ENCODE results near the gene CEP78. TPM values are rescaled to one million over a fixed set of nuclear protein-coding genes. Genes with fewer than 3 reads are reported as not detected.

The CEP78 gene
- total RNA-seq, 2 donors from 2014 or later, result 5.6 to 9.6 TPM

DNA sequence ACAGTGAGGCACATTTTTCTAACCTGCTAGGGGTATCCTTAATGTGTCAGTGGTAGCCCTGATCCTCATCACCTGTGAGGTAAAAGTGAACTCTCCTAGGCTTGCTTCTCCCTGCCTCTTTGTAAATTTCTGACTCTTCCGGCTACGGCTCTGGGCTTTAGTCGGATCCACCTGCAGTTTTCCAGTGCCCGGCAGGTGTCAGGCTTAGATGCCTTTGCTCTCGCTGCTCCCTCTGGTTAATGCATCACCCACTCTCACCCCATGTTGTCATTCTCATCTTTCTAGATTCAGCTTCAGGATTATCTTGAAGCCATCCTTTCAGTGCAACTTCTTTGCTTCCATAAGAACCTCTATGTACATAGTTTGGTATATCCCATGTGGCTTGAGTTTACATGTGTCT lies 3.6 kb downstream of the CEP78 start:
- H3K27ac ChIP-seq, result no peak overlapping the region
- no peak for ATAC-seq
- H3K9me3 ChIP-seq, result no peaks in the 10 kb centered on the region
- peaks cover 15% of the 10 kb centered on the region for H3K4me1 ChIP-seq
- DNase-seq, result peak; percentile 53 to 70 (median 63)
- H3K27me3 ChIP-seq, result no peaks in the 10 kb centered on the region
- 27 to 35% methylated on average over 5 of the region's 5 CpGs for WGBS, 2 donors
- peaks cover 0 to 2% of the 10 kb centered on the region in 2 donors for H3K36me3 ChIP-seq (replicated peaks in 1 of 2; ENCODE audit: insufficient read depth in 1 of 2, low read depth in 2 of 2)
- H3K4me3 ChIP-seq, result no peak overlapping the region
- TF ChIP-seq POLR2A (IDR thresholded peaks at IDR 0.05), result no peak
- TF ChIP-seq, protein P1, sequence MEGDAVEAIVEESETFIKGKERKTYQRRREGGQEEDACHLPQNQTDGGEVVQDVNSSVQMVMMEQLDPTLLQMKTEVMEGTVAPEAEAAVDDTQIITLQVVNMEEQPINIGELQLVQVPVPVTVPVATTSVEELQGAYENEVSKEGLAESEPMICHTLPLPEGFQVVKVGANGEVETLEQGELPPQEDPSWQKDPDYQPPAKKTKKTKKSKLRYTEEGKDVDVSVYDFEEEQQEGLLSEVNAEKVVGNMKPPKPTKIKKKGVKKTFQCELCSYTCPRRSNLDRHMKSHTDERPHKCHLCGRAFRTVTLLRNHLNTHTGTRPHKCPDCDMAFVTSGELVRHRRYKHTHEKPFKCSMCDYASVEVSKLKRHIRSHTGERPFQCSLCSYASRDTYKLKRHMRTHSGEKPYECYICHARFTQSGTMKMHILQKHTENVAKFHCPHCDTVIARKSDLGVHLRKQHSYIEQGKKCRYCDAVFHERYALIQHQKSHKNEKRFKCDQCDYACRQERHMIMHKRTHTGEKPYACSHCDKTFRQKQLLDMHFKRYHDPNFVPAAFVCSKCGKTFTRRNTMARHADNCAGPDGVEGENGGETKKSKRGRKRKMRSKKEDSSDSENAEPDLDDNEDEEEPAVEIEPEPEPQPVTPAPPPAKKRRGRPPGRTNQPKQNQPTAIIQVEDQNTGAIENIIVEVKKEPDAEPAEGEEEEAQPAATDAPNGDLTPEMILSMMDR (IDR thresholded peaks at IDR 0.05), result peak; percentile 11 to 66 (median 59)
- intact Hi-C loops (cut with DNase I), result no loop called here

DNA sequence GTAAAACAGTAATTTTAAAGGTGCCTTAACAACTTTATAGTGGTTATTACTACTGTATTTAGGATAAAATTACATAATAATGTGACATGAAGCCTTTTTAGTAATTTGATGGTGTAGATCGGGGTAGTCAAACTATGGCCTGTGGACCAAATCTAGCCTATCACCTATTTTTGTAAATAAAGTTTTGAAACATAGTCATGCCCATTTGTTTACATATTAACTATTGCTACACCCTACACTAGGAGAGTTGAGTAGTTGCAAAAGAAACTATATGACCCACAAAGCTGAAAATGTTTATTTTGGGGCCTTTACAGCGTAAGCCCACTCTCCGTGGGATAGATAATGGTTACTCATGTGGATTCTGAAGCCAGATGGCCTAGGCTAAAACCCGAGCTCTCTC lies 6.2 kb downstream of the CEP78 start:
- Histone ChIP-seq H3K27ac (no peak overlapping the region), H3K4me1 (peaks cover 5% of the 10 kb centered on the region), H3K27me3 (no peaks in the 10 kb centered on the region), H3K9me3 (no peaks in the 10 kb centered on the region), H3K4me3 (no peak overlapping the region), H3K36me3 (replicated peaks in 1 of 2; ENCODE audit: insufficient read depth in 1 of 2, low read depth in 2 of 2) (peaks cover 0 to 2% of the 10 kb centered on the region in 2 donors)
- intact Hi-C loops (cut with DNase I), result no loop called here
- DNase-seq, result no peak
- no peak for TF ChIP-seq POLR2A (IDR thresholded peaks at IDR 0.05)
- TF ChIP-seq, protein P1 (IDR thresholded peaks at IDR 0.05), result no peak
- 79 to 83% methylated on average over 4 of the region's 4 CpGs for WGBS, 2 donors
- no peak for ATAC-seq

DNA sequence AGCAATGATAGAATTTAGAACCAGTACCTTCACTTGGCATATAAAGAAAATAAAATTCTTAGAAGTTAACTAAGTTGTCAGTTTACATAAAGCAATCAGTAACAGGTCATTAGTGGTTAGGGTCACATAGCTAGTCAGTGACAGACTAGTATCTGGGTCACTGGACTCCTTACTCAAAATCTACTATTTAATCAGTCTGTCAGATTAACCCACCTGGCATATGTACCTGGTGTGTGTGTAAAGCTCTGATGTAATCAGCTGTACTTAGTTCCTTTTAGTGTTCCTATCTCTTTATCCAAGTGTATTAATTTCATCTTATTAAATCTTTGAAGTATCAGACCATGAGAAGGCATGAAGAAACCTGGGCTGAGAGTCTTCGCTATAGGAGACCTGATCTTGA lies 7.3 kb downstream of the CEP78 start:
- H3K4me1 ChIP-seq, result no peaks in the 10 kb centered on the region
- H3K27me3 ChIP-seq, result no peaks in the 10 kb centered on the region
- no peak for TF ChIP-seq POLR2A (IDR thresholded peaks at IDR 0.05)
- TF ChIP-seq, protein P1 (IDR thresholded peaks at IDR 0.05), result no peak
- intact Hi-C loops (cut with DNase I), result no loop called here
- DNase-seq (no peak), ATAC-seq (no peak)
- H3K36me3 ChIP-seq (replicated peaks in 1 of 2; ENCODE audit: insufficient read depth in 1 of 2, low read depth in 2 of 2), result peaks cover 0 to 2% of the 10 kb centered on the region in 2 donors
- no peak overlapping the region for H3K4me3 ChIP-seq
- 89 to 95% methylated on average over 1 of the region's 1 CpG for WGBS, 2 donors
- no peak overlapping the region for H3K27ac ChIP-seq
- no peaks in the 10 kb centered on the region for H3K9me3 ChIP-seq

DNA sequence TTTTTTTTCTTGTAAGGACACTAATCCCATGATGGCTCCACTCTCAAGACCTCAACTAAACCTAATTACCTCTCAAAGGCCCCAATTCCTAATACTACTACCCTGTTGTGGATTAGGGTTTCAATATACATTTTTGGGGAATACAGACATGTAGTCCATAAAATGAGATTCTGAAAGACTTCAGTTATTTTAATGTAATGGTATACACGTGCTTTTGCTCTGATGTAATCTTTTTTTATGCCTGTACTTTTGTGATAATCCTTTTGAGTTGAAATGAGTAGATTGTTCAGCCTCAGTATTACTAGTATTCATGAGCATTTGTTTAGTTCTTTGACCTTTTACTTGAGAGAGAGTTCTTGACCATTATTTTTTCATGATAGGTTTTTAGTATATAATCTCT lies 9.5 kb downstream of the CEP78 start:
- no peaks in the 10 kb centered on the region for H3K27me3 ChIP-seq
- H3K4me3 ChIP-seq, result no peak overlapping the region
- H3K27ac ChIP-seq, result no peak overlapping the region
- no peaks in the 10 kb centered on the region for H3K9me3 ChIP-seq
- DNase-seq (no peak), ATAC-seq (no peak)
- TF ChIP-seq, protein P1 (IDR thresholded peaks at IDR 0.05), result no peak
- TF ChIP-seq POLR2A (IDR thresholded peaks at IDR 0.05), result no peak
- H3K36me3 ChIP-seq (replicated peaks in 1 of 2; ENCODE audit: insufficient read depth in 1 of 2, low read depth in 2 of 2), result peaks cover 0 to under 1% of the 10 kb centered on the region in 2 donors
- 77 to 96% methylated on average over 1 of the region's 1 CpG for WGBS, 2 donors
- no peaks in the 10 kb centered on the region for H3K4me1 ChIP-seq
- intact Hi-C loops (cut with DNase I), result no loop called here

DNA sequence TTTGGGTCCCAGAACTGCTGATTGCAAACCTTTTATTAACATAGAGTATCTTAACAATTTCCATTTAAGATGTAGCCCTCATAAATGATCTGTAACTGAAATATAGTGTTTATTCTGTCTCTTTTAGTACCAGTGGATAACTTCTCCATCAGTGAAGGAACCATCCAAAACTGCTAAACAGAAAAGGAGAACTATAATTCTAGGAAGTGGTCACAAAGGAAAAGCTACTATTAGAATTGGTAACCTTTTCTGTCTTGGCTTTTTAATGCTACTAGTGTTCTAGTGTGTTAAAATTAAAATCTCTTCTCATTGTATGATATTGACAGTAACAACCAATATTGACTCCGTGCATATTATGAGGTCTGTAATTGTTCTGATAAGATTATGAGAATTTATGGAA lies 12.8 kb downstream of the CEP78 start:
- Histone ChIP-seq H3K9me3 (no peaks in the 10 kb centered on the region), H3K27ac (no peak overlapping the region), H3K4me3 (no peak overlapping the region), H3K27me3 (no peaks in the 10 kb centered on the region), H3K36me3 (replicated peaks in 1 of 2; ENCODE audit: insufficient read depth in 1 of 2, low read depth in 2 of 2) (no peaks in the 10 kb centered on the region), H3K4me1 (no peaks in the 10 kb centered on the region)
- DNase-seq (no peak), ATAC-seq (no peak)
- 68% methylated on average over 1 of the region's 1 CpG for WGBS, 2 donors
- intact Hi-C loops (cut with DNase I), result no loop called here
- TF ChIP-seq, protein P1 (IDR thresholded peaks at IDR 0.05), result no peak
- TF ChIP-seq POLR2A (IDR thresholded peaks at IDR 0.05), result no peak

All from body of pancreas (tissue), 4 donors.